Thyroid gland (tissue), 4 donors: ENCODE results near the gene PKNOX2. TPM values are rescaled to one million over a fixed set of nuclear protein-coding genes. Genes with fewer than 3 reads are reported as not detected.

Source experiments
- DNase-seq, 2 donors: peaks; one replicate each; pipeline ENCODE4 v3.0.0-alpha.2; 2019
- H3K27ac ChIP-seq, 3 donors: fragments of 200-600 bp; sonication (generic); 1 replicate in 2 of 3; 2 replicates in 1 of 3; pipeline ENCODE4 v1.5.1; 2016 to 2019; ENCODE audit warnings: mild to moderate bottlenecking in 1 of 3, moderate library complexity in 1 of 3
- H3K27me3 ChIP-seq: fragments of 200-600 bp; sonication (generic); one replicate; pipeline ENCODE4 v1.5.1; 2019
- H3K36me3 ChIP-seq, 2 donors: fragments of 200-600 bp; sonication (generic); one replicate each; pipeline ENCODE4 v1.5.1; 2016 to 2019
- H3K4me1 ChIP-seq, 2 donors: fragments of 200-600 bp; sonication (generic); one replicate each; pipeline ENCODE4 v1.5.1; 2017 to 2019
- H3K4me3 ChIP-seq, 3 donors: fragments of 200-600 bp; sonication (generic); replicated peaks in 1 of 3; 1 replicate in 2 of 3; 2 replicates in 1 of 3; pipeline ENCODE4 v1.5.1; 2016; ENCODE audit warnings: mild to moderate bottlenecking in 1 of 3
- H3K9me3 ChIP-seq: fragments of 200-600 bp; sonication (generic); one replicate; pipeline ENCODE4 v1.5.1; 2017
- CTCF ChIP-seq, 6 experiments: fragments of 200-600 bp in 3 of 6; fragments of 450-650 bp in 3 of 6; sonication (generic) in 3 of 6; IDR thresholded peaks; one replicate each; pipeline ENCODE4 v1.5.1; 2016 to 2019; ENCODE audit warnings: antibody characterized with exemption in 6 of 6, mild to moderate bottlenecking in 2 of 6, inconsistent platforms in 1 of 6, moderate library complexity in 1 of 6
- POLR2A ChIP-seq, 2 donors: fragments of 450-650 bp; IDR thresholded peaks; one replicate each; pipeline ENCODE4 v1.6.1; 2017; ENCODE audit warnings: antibody characterized with exemption in 2 of 2, mild to moderate bottlenecking in 2 of 2, moderate library complexity in 1 of 2
- WGBS, 2 donors: methylation state at CpG; one replicate each; pipeline ENCODE4 v1.1.5; 2017; 5-methylcytosine and 5-hydroxymethylcytosine counted together
- intact Hi-C: fragments of 100-400 bp; cut with DNase I; formaldehyde crosslinking; loops from one replicate; pipeline ENCODE4 v1.15.1; 2023
- total RNA-seq, 4 donors: library from RNA; depleted of rRNA; stranded (reverse); fragments of >200 nt; gene quantifications; one replicate each; pipeline ENCODE4 v1.2.3, GENCODE V29; 2016

Gene PKNOX2
- total RNA-seq, 4 donors from 2014 or later, result 6.3 to 28.0 (median 18.7) TPM

GRCh38 chr11:125455851-125456250 lies 291.3 kb downstream of the PKNOX2 start:
- no peak for DNase-seq
- H3K27ac ChIP-seq, result no peak overlapping the region
- H3K27me3 ChIP-seq, result no peaks in the 10 kb centered on the region
- TF ChIP-seq POLR2A (IDR thresholded peaks at IDR 0.05), result no peak
- TF ChIP-seq CTCF (IDR thresholded peaks at IDR 0.05), result no peak
- H3K9me3 ChIP-seq, result no peaks in the 10 kb centered on the region
- intact Hi-C loops, result no loop called here
- 90 to 91% methylated on average over 13 of the region's 13 CpGs for WGBS, 2 donors
- H3K4me3 ChIP-seq, result no peak overlapping the region
- no peaks in the 10 kb centered on the region for H3K36me3 ChIP-seq
- peaks cover 0 to 3% of the 10 kb centered on the region in 2 donors for H3K4me1 ChIP-seq

- Histone ChIP-seq H3K27ac (no peak overlapping the region), H3K27me3 (no peaks in the 10 kb centered on the region), H3K4me3 (no peak overlapping the region), H3K36me3 (no peaks in the 10 kb centered on the region), H3K9me3 (no peaks in the 10 kb centered on the region), H3K4me1 (no peaks in the 10 kb centered on the region)
- TF ChIP-seq POLR2A (IDR thresholded peaks at IDR 0.05), result no peak
- no peak for TF ChIP-seq CTCF (IDR thresholded peaks at IDR 0.05)
- 33 to 50% methylated on average over 12 of the region's 12 CpGs for WGBS, 2 donors
- intact Hi-C loops, result no loop called here
- DNase-seq, result peak; percentile 12
These were observed 293.3 kb downstream of the PKNOX2 start for GRCh38 chr11:125457814-125458343.

GRCh38 chr11:125460275-125460674 lies 295.7 kb downstream of the PKNOX2 start:
- no peaks in the 10 kb centered on the region for H3K9me3 ChIP-seq
- H3K36me3 ChIP-seq, result no peaks in the 10 kb centered on the region
- intact Hi-C loops, result no loop called here
- H3K4me1 ChIP-seq, result no peaks in the 10 kb centered on the region
- WGBS, 2 donors, result 84 to 86% methylated on average over 6 of the region's 6 CpGs
- no peak overlapping the region for H3K27ac ChIP-seq
- no peak overlapping the region for H3K4me3 ChIP-seq
- no peak for DNase-seq
- no peaks in the 10 kb centered on the region for H3K27me3 ChIP-seq
- TF ChIP-seq POLR2A (IDR thresholded peaks at IDR 0.05) (no peak), CTCF (IDR thresholded peaks at IDR 0.05) (no peak)

- Histone ChIP-seq H3K27ac (no peak overlapping the region), H3K27me3 (no peaks in the 10 kb centered on the region), H3K36me3 (no peaks in the 10 kb centered on the region), H3K4me3 (no peak overlapping the region), H3K9me3 (no peaks in the 10 kb centered on the region), H3K4me1 (no peaks in the 10 kb centered on the region)
- intact Hi-C loops, result no loop called here
- TF ChIP-seq POLR2A (IDR thresholded peaks at IDR 0.05) (no peak), CTCF (IDR thresholded peaks at IDR 0.05) (no peak)
- WGBS, 2 donors, result 69 to 70% methylated on average over 5 of the region's 5 CpGs
- DNase-seq, result no peak
These were observed 299.2 kb downstream of the PKNOX2 start for GRCh38 chr11:125463590-125464269.

GRCh38 chr11:125464270-125464662 lies 299.7 kb downstream of the PKNOX2 start:
- Histone ChIP-seq H3K27ac (no peak overlapping the region), H3K4me3 (no peak overlapping the region), H3K9me3 (no peaks in the 10 kb centered on the region), H3K4me1 (no peaks in the 10 kb centered on the region), H3K27me3 (no peaks in the 10 kb centered on the region), H3K36me3 (no peaks in the 10 kb centered on the region)
- intact Hi-C loops, result no loop called here
- TF ChIP-seq CTCF (IDR thresholded peaks at IDR 0.05), result no peak
- no peak for TF ChIP-seq POLR2A (IDR thresholded peaks at IDR 0.05)
- WGBS, 2 donors, result 83 to 85% methylated on average over 4 of the region's 4 CpGs
- DNase-seq, result no peak
